Breast epithelium (tissue), 4 donors: ENCODE data around the gene IL1RN. TPM values are rescaled to one million over a fixed set of nuclear protein-coding genes. Genes with fewer than 3 reads are reported as not detected.

Source experiments
- DNase-seq, 2 donors: peaks; one replicate each; pipeline ENCODE4 v3.0.0-alpha.2; 2019; ENCODE audit warnings: low spot score in 2 of 2
- H3K27ac ChIP-seq, 2 donors: fragments of 200-600 bp; sonication (generic) in 1 of 2; one replicate each; pipeline ENCODE4 v1.5.1; 2016 to 2019; ENCODE audit warnings: mild to moderate bottlenecking in 1 of 2
- H3K27me3 ChIP-seq, 2 donors: fragments of 200-600 bp; sonication (generic) in 1 of 2; one replicate each; pipeline versions ENCODE4 v1.5.1 to v1.6.0; 2017 to 2019; ENCODE audit warnings: control low read depth in 1 of 2, mild to moderate bottlenecking in 1 of 2
- H3K36me3 ChIP-seq: fragments of 200-600 bp; one replicate; pipeline ENCODE4 v1.5.1; 2019
- H3K4me1 ChIP-seq, 2 donors: fragments of 200-600 bp; sonication (generic); one replicate each; pipeline ENCODE4 v1.5.1; 2016 to 2019; ENCODE audit warnings: control low read depth in 1 of 2
- H3K4me3 ChIP-seq, 3 donors: fragments of 200-600 bp; sonication (generic); 1 replicate in 2 of 3; 2 replicates in 1 of 3; pipeline ENCODE4 v1.5.1; 2016 to 2019; ENCODE audit warnings: mild to moderate bottlenecking in 3 of 3, moderate library complexity in 2 of 3
- H3K9me3 ChIP-seq, 2 donors: fragments of 200-600 bp; sonication (generic) in 1 of 2; one replicate each; pipeline ENCODE4 v1.5.1; 2016 to 2019; ENCODE audit warnings: control low read depth in 1 of 2
- CTCF ChIP-seq, 3 donors: fragments of 450-650 bp; IDR thresholded peaks; one replicate each; pipeline ENCODE4 v1.5.1; 2016 to 2017; ENCODE audit warnings: antibody characterized with exemption in 3 of 3, mild to moderate bottlenecking in 3 of 3, moderate library complexity in 3 of 3
- POLR2A ChIP-seq: fragments of 450-650 bp; IDR thresholded peaks from one replicate; pipeline ENCODE4 v1.6.1; 2016; ENCODE audit warnings: antibody characterized with exemption, mild to moderate bottlenecking, moderate library complexity
- POLR2AphosphoS5 ChIP-seq, 3 donors: sonication (generic); formaldehyde crosslinking; IDR thresholded peaks; one replicate each; pipeline ENCODE4 v1.6.1; 2017; ENCODE audit warnings: antibody characterized with exemption in 3 of 3
- intact Hi-C: fragments of 100-400 bp; cut with DNase I; formaldehyde crosslinking; loops from one replicate; pipeline ENCODE4 v1.15.1; 2023; ENCODE audit warnings: low total_unique reads
- total RNA-seq, 3 donors: library from RNA; depleted of rRNA; stranded (reverse); fragments of >200 nt; gene quantifications; one replicate each; pipeline ENCODE4 v1.1.0, GENCODE V29; 2016

Gene IL1RN
- total RNA-seq, 3 donors from 2014 or later, result 0.66 to 3.8 (median 1.6) TPM

DNA sequence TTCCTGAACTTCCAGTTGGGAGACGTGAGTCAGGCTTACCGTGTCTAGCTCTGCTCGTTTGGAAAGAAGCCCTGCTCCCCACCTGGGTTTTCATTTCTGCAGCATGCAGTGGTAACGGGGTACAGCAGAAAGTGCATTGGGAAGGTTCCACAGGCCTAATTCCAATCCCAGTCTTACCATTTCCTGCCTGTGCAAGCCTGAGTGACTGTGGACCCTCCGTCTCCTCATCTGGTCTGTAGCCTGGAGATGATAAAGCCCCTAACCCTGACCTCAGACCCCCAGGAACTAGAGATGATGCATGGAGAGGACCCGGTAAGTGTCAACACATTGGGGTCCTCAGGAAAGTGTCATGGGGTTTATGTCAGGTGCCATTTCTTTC is 40.6 kb downstream of the IL1RN start:
- Histone ChIP-seq H3K4me1 (no peaks in the 10 kb centered on the region), H3K9me3 (no peaks in the 10 kb centered on the region), H3K27me3 (no peaks in the 10 kb centered on the region), H3K27ac (no peak overlapping the region), H3K4me3 (no peak overlapping the region), H3K36me3 (no peaks in the 10 kb centered on the region)
- intact Hi-C loops, result no loop called here
- DNase-seq, result no peak
- TF ChIP-seq POLR2AphosphoS5 (IDR thresholded peaks at IDR 0.05), result no peak
- no peak for TF ChIP-seq POLR2A
- TF ChIP-seq CTCF (IDR thresholded peaks at IDR 0.05), result no peak

- no peaks in the 10 kb centered on the region for H3K4me1 ChIP-seq
- no peak overlapping the region for H3K27ac ChIP-seq
- H3K9me3 ChIP-seq, result no peaks in the 10 kb centered on the region
- no peak for DNase-seq
- no peak overlapping the region for H3K4me3 ChIP-seq
- intact Hi-C loops, result no loop called here
- H3K27me3 ChIP-seq, result no peaks in the 10 kb centered on the region
- H3K36me3 ChIP-seq, result no peaks in the 10 kb centered on the region
- TF ChIP-seq POLR2A (no peak), CTCF (IDR thresholded peaks at IDR 0.05) (no peak), POLR2AphosphoS5 (IDR thresholded peaks at IDR 0.05) (no peak)
Observed at GRCh38 chr2:113169002-113169530, 41.7 kb downstream of the IL1RN start.

DNA sequence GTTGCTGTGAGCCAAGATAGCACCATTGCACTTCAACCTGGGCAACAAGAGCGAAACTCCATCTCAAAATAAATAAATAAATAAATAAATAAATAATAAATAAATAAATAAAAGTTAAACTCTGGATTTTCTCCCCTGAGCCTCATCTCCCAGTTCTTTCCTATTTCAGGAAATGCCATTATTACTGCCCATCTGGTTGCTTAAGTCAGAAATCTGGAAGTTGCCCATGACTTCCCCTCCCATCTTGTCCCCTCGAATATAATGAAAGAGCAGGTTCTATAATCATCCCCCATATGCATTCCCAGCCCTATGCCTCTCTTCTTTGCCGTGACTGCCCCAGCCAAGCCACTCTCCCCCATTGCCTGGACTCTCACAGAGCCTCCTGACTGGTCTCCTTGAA is 42.2 kb downstream of the IL1RN start:
- no peak overlapping the region for H3K4me3 ChIP-seq
- H3K27me3 ChIP-seq, result no peaks in the 10 kb centered on the region
- intact Hi-C loops, result no loop called here
- H3K36me3 ChIP-seq, result no peaks in the 10 kb centered on the region
- H3K9me3 ChIP-seq, result no peaks in the 10 kb centered on the region
- H3K27ac ChIP-seq, result no peak overlapping the region
- no peaks in the 10 kb centered on the region for H3K4me1 ChIP-seq
- TF ChIP-seq POLR2A (no peak), CTCF (IDR thresholded peaks at IDR 0.05) (no peak), POLR2AphosphoS5 (IDR thresholded peaks at IDR 0.05) (no peak)
- DNase-seq, result no peak

DNA sequence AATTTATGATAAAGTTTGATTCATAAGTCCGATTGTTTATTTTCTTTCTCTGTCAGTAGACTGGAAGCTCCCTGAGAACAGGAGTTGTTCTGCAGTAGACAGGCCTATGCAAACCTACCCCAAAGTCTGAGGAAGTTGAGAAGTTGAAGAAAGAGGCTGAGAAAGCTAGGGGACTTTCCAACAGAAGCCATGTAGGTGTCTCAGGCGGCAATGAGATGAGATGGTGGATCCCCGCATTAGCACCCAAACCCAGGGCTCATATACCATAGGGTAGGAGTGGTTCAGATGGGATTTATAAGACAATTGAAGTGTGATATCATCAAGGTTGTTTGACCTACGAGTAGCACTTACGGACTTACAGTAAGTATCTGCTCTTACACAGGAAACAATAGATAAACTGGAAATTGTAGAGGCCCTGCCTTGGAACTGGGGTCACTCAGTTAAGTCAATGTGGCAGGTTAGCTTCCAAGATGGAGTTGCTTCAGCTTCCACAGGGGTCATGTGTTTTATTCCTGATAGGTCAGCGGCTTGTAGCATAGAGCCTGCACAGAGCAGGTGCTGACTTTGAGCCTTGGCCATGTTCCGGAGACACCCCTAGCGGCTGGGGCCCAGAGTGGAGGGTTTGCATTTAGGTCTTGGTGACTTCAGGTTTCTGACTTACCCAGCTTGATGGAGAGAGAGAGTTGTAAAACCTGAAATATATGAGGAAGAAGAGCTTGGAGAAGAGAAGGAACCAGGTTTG is 44.1 kb downstream of the IL1RN start:
- H3K27ac ChIP-seq, result no peak overlapping the region
- no peak overlapping the region for H3K4me3 ChIP-seq
- H3K27me3 ChIP-seq, result no peaks in the 10 kb centered on the region
- H3K36me3 ChIP-seq, result no peaks in the 10 kb centered on the region
- H3K4me1 ChIP-seq, result no peaks in the 10 kb centered on the region
- no peak for DNase-seq
- intact Hi-C loops, result no loop called here
- TF ChIP-seq POLR2AphosphoS5 (IDR thresholded peaks at IDR 0.05) (no peak), POLR2A (no peak), CTCF (IDR thresholded peaks at IDR 0.05) (no peak)
- no peaks in the 10 kb centered on the region for H3K9me3 ChIP-seq

GRCh38 chr2:113172721-113173541 is 45.5 kb downstream of the IL1RN start:
- no peaks in the 10 kb centered on the region for H3K9me3 ChIP-seq
- no peaks in the 10 kb centered on the region for H3K27me3 ChIP-seq
- no peaks in the 10 kb centered on the region for H3K36me3 ChIP-seq
- no peaks in the 10 kb centered on the region for H3K4me1 ChIP-seq
- no peak overlapping the region for H3K4me3 ChIP-seq
- TF ChIP-seq CTCF (IDR thresholded peaks at IDR 0.05) (no peak), POLR2A (no peak), POLR2AphosphoS5 (IDR thresholded peaks at IDR 0.05) (no peak)
- H3K27ac ChIP-seq, result no peak overlapping the region
- intact Hi-C loops, result no loop called here
- no peak for DNase-seq
